ENCODE results near the gene SYNDIG1. TPM values are rescaled to one million over a fixed set of nuclear protein-coding genes. Genes with fewer than 3 reads are reported as not detected.

SYNDIG1 gene
- total and polyA plus RNA-seq, 9 of the 15 experiments (the other 6 are each of a cell fraction or from before 2014, with no cell fraction given) = not detected

DNA sequence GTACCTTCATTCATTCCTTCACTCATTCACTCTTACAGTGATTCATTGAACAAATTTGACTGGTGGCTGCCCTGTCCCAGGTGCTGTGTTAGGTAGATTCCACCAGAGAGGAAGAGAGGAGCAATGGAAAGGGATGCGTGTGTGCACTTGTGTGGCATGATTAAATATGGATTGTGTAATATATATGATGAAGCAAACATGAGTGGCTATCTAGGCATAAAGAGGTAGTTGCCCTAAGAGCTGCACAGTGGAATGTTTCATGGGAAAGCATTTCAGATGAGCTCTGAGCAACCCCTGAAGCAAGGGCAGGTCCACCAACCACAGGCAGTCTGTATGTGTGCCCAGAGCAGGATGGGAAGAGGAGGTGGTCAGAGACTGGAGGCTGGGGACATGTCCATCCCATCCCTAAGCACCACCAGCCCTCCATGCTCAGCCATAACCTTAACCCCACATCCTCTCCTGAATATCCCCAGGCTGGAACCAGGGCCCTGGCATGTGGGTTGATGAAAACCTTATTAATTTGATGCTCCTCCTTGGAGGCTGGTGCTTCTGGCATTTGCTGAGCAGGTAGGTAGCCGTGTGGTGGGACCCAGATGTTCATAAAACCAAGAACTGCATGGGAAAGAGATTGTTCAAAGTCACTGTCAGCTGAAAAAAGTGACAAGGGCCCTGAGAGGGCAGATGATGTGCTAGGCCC is 226.2 kb downstream of the SYNDIG1 start:
- Histone ChIP-seq H3K36me3 (ENCODE audit: control insufficient read depth, insufficient read depth, low read length) (no peaks in the 10 kb centered on the region), H3K4me2 (ENCODE audit: insufficient read depth, low read length) (no peak overlapping the region), H3K9me3 (replicated peaks; ENCODE audit: control insufficient read depth, insufficient read depth, low read depth, low read length) (no peaks in the 10 kb centered on the region), H3K4me3 (no peak overlapping the region), H2AFZ (ENCODE audit: low read depth, low read length) (no peak overlapping the region), H3K4me1 (replicated peaks in 1 of 2; ENCODE audit: control insufficient read depth in 2 of 2, insufficient read depth in 2 of 2, low read length in 2 of 2) (no peaks in the 10 kb centered on the region), H4K20me1 (replicated peaks; ENCODE audit: control insufficient read depth, insufficient read depth, low read length) (no peaks in the 10 kb centered on the region), H3K9me1 (ENCODE audit: control insufficient read depth, insufficient read depth, low read length) (no peaks in the 10 kb centered on the region), H3K27ac (ENCODE audit: extremely low read depth, low read depth, low read length) (no peak overlapping the region), H3K79me2 (ENCODE audit: control insufficient read depth, insufficient read depth, low read length) (no peaks in the 10 kb centered on the region), H3K27me3 (ENCODE audit: control insufficient read depth in 2 of 2, insufficient read depth in 2 of 2, low read length in 2 of 2) (no peaks in the 10 kb centered on the region; a peak in 1 of 5 replicates), H3K9ac (ENCODE audit: insufficient read depth in 1 of 2, low read depth in 2 of 2, low read length in 2 of 2) (no peak overlapping the region)
- ATAC-seq = no peak
- intact Hi-C loops (cut with micrococcal nuclease) = no loop called here
- CTCF ChIA-PET (ENCODE audit: low intra/inter-chr PET ratio) = no interaction called here
- POLR2A ChIA-PET = interaction anchor here (0.6 kb wide), 1 partner anchor 9 kb away, joined by 3 read pairs; no protein-coding TSS in a partner anchor
- no TSS peak for BruUV-seq (replicated peaks)
- FAIRE-seq = no peak
- no peak for DNase-seq (ENCODE audit: extremely low read depth in 1 of 4, low spot score in 3 of 4)
- 0% methylated on average over 1 of the region's 2 CpGs for WGBS (ENCODE audit: insufficient coverage, low coverage, missing lambda C conversion rate)
- in situ Hi-C loops (cut with MboI) = no loop called here
- TF ChIP-seq, protein P1, sequence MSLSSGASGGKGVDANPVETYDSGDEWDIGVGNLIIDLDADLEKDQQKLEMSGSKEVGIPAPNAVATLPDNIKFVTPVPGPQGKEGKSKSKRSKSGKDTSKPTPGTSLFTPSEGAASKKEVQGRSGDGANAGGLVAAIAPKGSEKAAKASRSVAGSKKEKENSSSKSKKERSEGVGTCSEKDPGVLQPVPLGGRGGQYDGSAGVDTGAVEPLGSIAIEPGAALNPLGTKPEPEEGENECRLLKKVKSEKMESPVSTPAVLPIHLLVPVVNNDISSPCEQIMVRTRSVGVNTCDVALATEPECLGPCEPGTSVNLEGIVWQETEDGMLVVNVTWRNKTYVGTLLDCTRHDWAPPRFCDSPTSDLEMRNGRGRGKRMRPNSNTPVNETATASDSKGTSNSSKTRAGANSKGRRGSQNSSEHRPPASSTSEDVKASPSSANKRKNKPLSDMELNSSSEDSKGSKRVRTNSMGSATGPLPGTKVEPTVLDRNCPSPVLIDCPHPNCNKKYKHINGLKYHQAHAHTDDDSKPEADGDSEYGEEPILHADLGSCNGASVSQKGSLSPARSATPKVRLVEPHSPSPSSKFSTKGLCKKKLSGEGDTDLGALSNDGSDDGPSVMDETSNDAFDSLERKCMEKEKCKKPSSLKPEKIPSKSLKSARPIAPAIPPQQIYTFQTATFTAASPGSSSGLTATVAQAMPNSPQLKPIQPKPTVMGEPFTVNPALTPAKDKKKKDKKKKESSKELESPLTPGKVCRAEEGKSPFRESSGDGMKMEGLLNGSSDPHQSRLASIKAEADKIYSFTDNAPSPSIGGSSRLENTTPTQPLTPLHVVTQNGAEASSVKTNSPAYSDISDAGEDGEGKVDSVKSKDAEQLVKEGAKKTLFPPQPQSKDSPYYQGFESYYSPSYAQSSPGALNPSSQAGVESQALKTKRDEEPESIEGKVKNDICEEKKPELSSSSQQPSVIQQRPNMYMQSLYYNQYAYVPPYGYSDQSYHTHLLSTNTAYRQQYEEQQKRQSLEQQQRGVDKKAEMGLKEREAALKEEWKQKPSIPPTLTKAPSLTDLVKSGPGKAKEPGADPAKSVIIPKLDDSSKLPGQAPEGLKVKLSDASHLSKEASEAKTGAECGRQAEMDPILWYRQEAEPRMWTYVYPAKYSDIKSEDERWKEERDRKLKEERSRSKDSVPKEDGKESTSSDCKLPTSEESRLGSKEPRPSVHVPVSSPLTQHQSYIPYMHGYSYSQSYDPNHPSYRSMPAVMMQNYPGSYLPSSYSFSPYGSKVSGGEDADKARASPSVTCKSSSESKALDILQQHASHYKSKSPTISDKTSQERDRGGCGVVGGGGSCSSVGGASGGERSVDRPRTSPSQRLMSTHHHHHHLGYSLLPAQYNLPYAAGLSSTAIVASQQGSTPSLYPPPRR (CRISPR knock-in tag; IDR thresholded peaks at IDR 0.05; ENCODE audit: borderline replicate concordance) = no peak
- TF ChIP-seq TCF7 (IDR thresholded peaks at IDR 0.05; ENCODE audit: borderline replicate concordance) (no peak), ZNF41 (CRISPR knock-in tag; conservative IDR thresholded peaks at IDR 0.05) (no peak), CCAR2 (IDR thresholded peaks at IDR 0.05; ENCODE audit: low read depth, low read length) (no peak), ZNF77 (CRISPR knock-in tag; IDR thresholded peaks at IDR 0.05) (no peak), POLR2B (IDR thresholded peaks at IDR 0.05; ENCODE audit: low read depth, partially characterized antibody) (no peak), SNRNP70 (optimal IDR thresholded peaks at IDR 0.05; ENCODE audit: low read depth, low read length) (no peak), ZNF24 (IDR thresholded peaks at IDR 0.05) (no peak), YBX1 (IDR thresholded peaks at IDR 0.05) (no peak), ZFP36 (IDR thresholded peaks at IDR 0.05; ENCODE audit: low read depth, low read length, partially characterized antibody) (no peak), GTF2F1 (IDR thresholded peaks at IDR 0.05; ENCODE audit: low read depth, low read length) (no peak), TOE1 (IDR thresholded peaks at IDR 0.05; ENCODE audit: borderline replicate concordance) (no peak), TOE1 (CRISPR knock-in tag; IDR thresholded peaks at IDR 0.05; ENCODE audit: borderline replicate concordance, low read depth) (no peak), KAT8 (IDR thresholded peaks at IDR 0.05; ENCODE audit: low read depth) (no peak), ZNF707 (CRISPR knock-in tag; conservative IDR thresholded peaks at IDR 0.05) (no peak)
- TF ChIP-seq, protein P2, sequence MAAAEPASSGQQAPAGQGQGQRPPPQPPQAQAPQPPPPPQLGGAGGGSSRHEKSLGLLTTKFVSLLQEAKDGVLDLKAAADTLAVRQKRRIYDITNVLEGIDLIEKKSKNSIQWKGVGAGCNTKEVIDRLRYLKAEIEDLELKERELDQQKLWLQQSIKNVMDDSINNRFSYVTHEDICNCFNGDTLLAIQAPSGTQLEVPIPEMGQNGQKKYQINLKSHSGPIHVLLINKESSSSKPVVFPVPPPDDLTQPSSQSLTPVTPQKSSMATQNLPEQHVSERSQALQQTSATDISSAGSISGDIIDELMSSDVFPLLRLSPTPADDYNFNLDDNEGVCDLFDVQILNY (CRISPR knock-in tag; IDR thresholded peaks at IDR 0.05) = no peak
- TF ChIP-seq, protein P3, sequence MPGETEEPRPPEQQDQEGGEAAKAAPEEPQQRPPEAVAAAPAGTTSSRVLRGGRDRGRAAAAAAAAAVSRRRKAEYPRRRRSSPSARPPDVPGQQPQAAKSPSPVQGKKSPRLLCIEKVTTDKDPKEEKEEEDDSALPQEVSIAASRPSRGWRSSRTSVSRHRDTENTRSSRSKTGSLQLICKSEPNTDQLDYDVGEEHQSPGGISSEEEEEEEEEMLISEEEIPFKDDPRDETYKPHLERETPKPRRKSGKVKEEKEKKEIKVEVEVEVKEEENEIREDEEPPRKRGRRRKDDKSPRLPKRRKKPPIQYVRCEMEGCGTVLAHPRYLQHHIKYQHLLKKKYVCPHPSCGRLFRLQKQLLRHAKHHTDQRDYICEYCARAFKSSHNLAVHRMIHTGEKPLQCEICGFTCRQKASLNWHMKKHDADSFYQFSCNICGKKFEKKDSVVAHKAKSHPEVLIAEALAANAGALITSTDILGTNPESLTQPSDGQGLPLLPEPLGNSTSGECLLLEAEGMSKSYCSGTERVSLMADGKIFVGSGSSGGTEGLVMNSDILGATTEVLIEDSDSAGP (CRISPR knock-in tag; IDR thresholded peaks at IDR 0.05) = no peak
